Neutrophil (primary cell): ENCODE measurements around the gene SNX33.
"Not testable (repeated sequence)": the region's sequence is repeated elsewhere in the genome, so short reads cannot be mapped to it uniquely, and the experiment has no call there.

ENCODE experiments used
- H3K27ac ChIP-seq: fragments of 200-600 bp; sonication (generic); 2 replicates; pipeline ENCODE4 v1.5.1; 2016; ENCODE audit warnings: mild to moderate bottlenecking, moderate library complexity
- H3K27me3 ChIP-seq: fragments of 200-600 bp; sonication (generic); 2 replicates; pipeline ENCODE4 v1.6.0; 2016; ENCODE audit warnings: mild to moderate bottlenecking
- H3K36me3 ChIP-seq: fragments of 200-600 bp; sonication (generic); 2 replicates; pipeline ENCODE4 v1.5.1; 2017
- H3K4me1 ChIP-seq, 2 experiments: fragments of 200-600 bp in 1 of 2; sonication (generic) in 1 of 2; 1 replicate in 1 of 2; 2 replicates in 1 of 2; pipeline versions ENCODE4 v1.5.1 to v1.6.1; 2013 to 2016; ENCODE audit warnings: low read depth in 1 of 2, low read length in 1 of 2, mild to moderate bottlenecking in 1 of 2, moderate library complexity in 1 of 2; ENCODE audit not compliant: control insufficient read depth in 1 of 2, insufficient read depth in 1 of 2
- H3K4me3 ChIP-seq, 2 experiments: fragments of 200-600 bp in 1 of 2; sonication (generic) in 1 of 2; 1 replicate in 1 of 2; 2 replicates in 1 of 2; pipeline ENCODE4 v1.5.1; 2013 to 2016; ENCODE audit warnings: low read depth in 1 of 2, low read length in 1 of 2, mild to moderate bottlenecking in 1 of 2, moderate library complexity in 1 of 2
- H3K9me3 ChIP-seq: fragments of 200-600 bp; sonication (generic); 2 replicates; pipeline ENCODE4 v1.5.1; 2016
- TF ChIP-seq, protein P1 (sequence below): fragments of 200-600 bp; sonication (generic); IDR thresholded peaks from 2 replicates; pipeline ENCODE4 v1.5.1; 2016; ENCODE audit warnings: antibody characterized with exemption

SNX33 gene

GRCh38 chr15:75625542-75626347 lies 22.0 kb upstream of the SNX33 start, which contains the start of gene SNUPN:
TSS of gene SNUPN (minus strand) at chr15:75625725. CDS start at chr15:75621051, 4,674 bp downstream.
- no peaks in the 10 kb centered on the region for H3K27me3 ChIP-seq
- TF ChIP-seq, protein P1, sequence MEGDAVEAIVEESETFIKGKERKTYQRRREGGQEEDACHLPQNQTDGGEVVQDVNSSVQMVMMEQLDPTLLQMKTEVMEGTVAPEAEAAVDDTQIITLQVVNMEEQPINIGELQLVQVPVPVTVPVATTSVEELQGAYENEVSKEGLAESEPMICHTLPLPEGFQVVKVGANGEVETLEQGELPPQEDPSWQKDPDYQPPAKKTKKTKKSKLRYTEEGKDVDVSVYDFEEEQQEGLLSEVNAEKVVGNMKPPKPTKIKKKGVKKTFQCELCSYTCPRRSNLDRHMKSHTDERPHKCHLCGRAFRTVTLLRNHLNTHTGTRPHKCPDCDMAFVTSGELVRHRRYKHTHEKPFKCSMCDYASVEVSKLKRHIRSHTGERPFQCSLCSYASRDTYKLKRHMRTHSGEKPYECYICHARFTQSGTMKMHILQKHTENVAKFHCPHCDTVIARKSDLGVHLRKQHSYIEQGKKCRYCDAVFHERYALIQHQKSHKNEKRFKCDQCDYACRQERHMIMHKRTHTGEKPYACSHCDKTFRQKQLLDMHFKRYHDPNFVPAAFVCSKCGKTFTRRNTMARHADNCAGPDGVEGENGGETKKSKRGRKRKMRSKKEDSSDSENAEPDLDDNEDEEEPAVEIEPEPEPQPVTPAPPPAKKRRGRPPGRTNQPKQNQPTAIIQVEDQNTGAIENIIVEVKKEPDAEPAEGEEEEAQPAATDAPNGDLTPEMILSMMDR: peak; percentile 50
- H3K9me3 ChIP-seq: no peaks in the 10 kb centered on the region
- peak within 1 kb of the TSS; percentile 85 to 91 for H3K4me3 ChIP-seq
- peak within 1 kb of the TSS; percentile 91 for H3K27ac ChIP-seq
- H3K4me1 ChIP-seq: peaks cover 31 to 32% of the 10 kb centered on the region in 2 experiments
- no peaks in the 10 kb centered on the region for H3K36me3 ChIP-seq

DNA sequence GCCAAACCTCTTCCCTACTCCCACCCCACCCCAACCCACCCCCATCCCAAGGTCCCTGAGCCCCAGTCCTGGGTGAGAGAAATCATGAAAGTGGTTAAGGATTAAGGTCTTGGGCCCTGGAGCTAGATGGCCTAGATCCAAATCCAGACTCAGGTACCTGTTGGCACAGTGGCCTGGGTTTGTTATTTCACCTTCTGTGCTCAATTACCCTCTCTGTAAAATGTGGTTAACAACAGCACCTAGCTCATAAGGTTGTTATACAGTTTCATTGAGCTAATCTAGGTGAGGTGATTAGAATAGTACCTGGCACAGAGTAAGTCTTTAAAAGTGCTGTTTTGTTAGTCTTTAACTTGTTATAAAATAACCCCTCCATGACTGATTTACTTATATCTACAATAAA lies 15.8 kb upstream of the SNX33 start:
- TF ChIP-seq, protein P1: no peak
- Histone ChIP-seq H3K4me3 (no peak overlapping the region), H3K36me3 (no peaks in the 10 kb centered on the region), H3K4me1 (peaks cover 10 to 11% of the 10 kb centered on the region in 2 experiments), H3K27me3 (no peaks in the 10 kb centered on the region), H3K27ac (no peak overlapping the region), H3K9me3 (no peaks in the 10 kb centered on the region)

DNA sequence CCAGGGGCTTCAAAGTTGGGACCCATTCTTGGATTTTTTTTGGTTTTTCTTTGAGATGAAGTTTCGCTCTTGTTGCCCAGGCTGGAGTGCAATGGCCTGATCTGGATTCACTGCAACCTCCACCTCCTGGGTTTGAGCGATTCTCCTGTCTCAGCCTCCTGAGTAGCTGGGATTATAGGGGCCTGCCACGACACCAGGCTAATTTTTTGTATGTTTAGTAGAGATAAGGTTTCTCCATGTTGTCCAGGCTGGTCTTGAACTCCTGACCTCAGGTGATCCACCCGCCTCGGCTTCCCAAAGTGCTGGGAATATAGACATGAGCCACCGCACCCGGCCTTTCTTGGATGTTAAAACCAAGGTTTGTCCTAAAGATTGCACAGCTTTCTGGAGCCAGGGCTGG lies 13.8 kb upstream of the SNX33 start:
- H3K36me3 ChIP-seq, H3K9me3 ChIP-seq, H3K27ac ChIP-seq, H3K4me3 ChIP-seq, H3K27me3 ChIP-seq: not testable (repeated sequence)
- peaks cover 11% of the 10 kb centered on the region in 2 experiments for H3K4me1 ChIP-seq

DNA sequence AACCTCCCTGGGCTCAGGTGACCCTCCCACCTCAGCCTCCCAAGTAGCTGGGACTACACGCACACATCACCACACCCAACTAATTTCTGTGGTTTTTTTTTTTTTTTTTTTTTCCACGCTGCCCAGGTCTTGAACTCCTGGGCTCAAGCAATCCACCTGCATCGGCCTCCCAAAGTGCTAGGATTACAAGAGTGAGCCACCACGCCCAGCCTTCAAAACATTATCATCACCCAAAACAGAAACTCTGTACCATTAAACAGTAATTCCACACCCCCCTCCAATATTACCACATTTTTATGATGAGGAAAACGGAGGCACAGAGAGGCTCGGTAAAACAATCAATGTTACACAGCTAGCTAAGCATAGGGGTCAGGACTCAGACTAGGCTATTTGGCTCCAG lies 11.7 kb upstream of the SNX33 start:
- Histone ChIP-seq H3K4me3 (no peak overlapping the region), H3K36me3 (no peaks in the 10 kb centered on the region), H3K27ac (no peak overlapping the region), H3K27me3 (no peaks in the 10 kb centered on the region), H3K9me3 (no peaks in the 10 kb centered on the region), H3K4me1 (peaks cover 25 to 28% of the 10 kb centered on the region in 2 experiments)
- TF ChIP-seq, protein P1: no peak

- no peaks in the 10 kb centered on the region for H3K36me3 ChIP-seq
- no peak overlapping the region for H3K4me3 ChIP-seq
- peaks cover 26 to 28% of the 10 kb centered on the region in 2 experiments for H3K4me1 ChIP-seq
- no peaks in the 10 kb centered on the region for H3K27me3 ChIP-seq
- no peak overlapping the region for H3K27ac ChIP-seq
- TF ChIP-seq, protein P1: no peak
- no peaks in the 10 kb centered on the region for H3K9me3 ChIP-seq
These were observed 10.3 kb upstream of the SNX33 start for GRCh38 chr15:75637245-75638009.
